ENCODE data around the gene RAB1A. TPM values are rescaled to one million over a fixed set of nuclear protein-coding genes. Genes with fewer than 3 reads are reported as not detected.
A peak's percentile ranks its signal among the peaks of the same experiment; 100 is the strongest.

The RAB1A gene
- total and polyA plus RNA-seq, 10 of the 15 experiments (the other 5 are each of a cell fraction or from before 2014, with no cell fraction given): 48.9 to 171 (median 83.4) TPM

DNA sequence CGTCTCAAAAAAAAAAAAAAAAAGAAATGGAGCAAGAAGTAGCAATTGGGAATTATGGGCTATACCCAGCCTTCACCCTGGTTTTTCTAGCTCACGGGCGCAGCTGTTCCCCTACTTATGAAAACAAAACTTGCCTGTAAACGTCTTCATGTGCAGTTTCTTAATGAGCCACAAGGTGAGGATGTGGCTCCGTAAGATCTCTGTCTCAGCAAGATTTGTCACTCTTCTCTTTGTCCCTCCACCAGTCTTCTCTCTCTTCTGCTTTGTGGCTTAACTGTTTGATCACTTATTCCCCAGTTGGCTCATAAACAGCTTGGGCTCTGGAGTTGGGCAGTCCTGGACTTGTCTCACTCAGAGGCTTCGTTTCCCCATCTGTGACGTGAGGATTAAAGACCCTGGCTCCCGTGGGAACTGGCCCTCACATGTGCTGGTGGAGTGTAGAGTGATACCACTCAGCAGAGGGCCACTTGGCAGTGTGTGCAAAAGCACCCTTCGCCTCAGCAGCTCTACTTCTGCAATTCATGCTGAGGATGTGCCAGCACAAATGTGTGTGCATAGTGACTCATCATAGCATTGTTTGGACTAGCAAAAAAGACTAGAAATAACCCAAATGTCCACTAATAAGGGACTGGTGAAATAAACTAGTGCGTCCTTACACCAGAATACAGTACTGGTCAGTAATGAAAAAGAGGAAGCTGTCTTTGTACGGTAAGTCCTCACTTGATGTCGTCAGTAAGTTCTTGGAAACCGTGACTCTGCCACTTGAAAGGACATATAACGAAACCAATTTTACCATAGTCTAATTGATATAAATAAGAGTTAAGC is 65.0 kb downstream of the RAB1A start:
- in situ Hi-C loops (cut with MboI): loop anchor here (10.0 kb wide), 1 partner anchor 100 kb away; no protein-coding TSS in a partner anchor
- no peaks in the 10 kb centered on the region; the same call in 1 of the 2 replicates for H3K79me2 ChIP-seq (ENCODE audit: control insufficient read depth, insufficient read depth, low read length)
- peak; percentile 92 for FAIRE-seq
- TF ChIP-seq SUZ12 (IDR thresholded peaks at IDR 0.05; ENCODE audit: unreplicated experiment) (no peak), NFXL1 (IDR thresholded peaks at IDR 0.05; ENCODE audit: borderline replicate concordance) (no peak), MXI1 (IDR thresholded peaks at IDR 0.05; ENCODE audit: low read depth, low read length) (peak; percentile 36; the same call in 1 of the 2 replicates), TAF1 (IDR thresholded peaks at IDR 0.05; ENCODE audit: borderline replicate concordance, low read depth, low read length) (no peak), SMAD5 (IDR thresholded peaks at IDR 0.05; ENCODE audit: low read depth) (no peak), PML (IDR thresholded peaks at IDR 0.05; ENCODE audit: low read length) (no peak), CREB1 (IDR thresholded peaks at IDR 0.05; ENCODE audit: low read depth) (peak; percentile 48; the same call in 1 of the 2 replicates), ZNF24 (IDR thresholded peaks at IDR 0.05) (peak; percentile 62; the same call in 1 of the 2 replicates), ZNF207 (IDR thresholded peaks at IDR 0.05; ENCODE audit: borderline replicate concordance) (peak; percentile 64; the same call in 1 of the 2 replicates), YBX1 (IDR thresholded peaks at IDR 0.05) (no peak), BCL11A (IDR thresholded peaks at IDR 0.05; ENCODE audit: low read depth, low read length) (peak; percentile 21; the same call in 1 of the 2 replicates), SREBF1 (IDR thresholded peaks at IDR 0.05; ENCODE audit: low read length) (0 out of 2 replicates have a peak, but pooled peaks have one; percentile 23), ZNF384 (IDR thresholded peaks at IDR 0.05; ENCODE audit: borderline replicate concordance, low read depth, low read length) (no peak), CBX5 (IDR thresholded peaks at IDR 0.05; ENCODE audit: low read depth) (no peak), SMARCA5 (IDR thresholded peaks at IDR 0.05) (peak; percentile 83), ZNF622 (IDR thresholded peaks at IDR 0.05) (no peak), ESRRA (IDR thresholded peaks at IDR 0.05; ENCODE audit: low read length) (no peak)
- TF ChIP-seq, protein P1, sequence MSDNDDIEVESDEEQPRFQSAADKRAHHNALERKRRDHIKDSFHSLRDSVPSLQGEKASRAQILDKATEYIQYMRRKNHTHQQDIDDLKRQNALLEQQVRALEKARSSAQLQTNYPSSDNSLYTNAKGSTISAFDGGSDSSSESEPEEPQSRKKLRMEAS (IDR thresholded peaks at IDR 0.05; ENCODE audit: low read depth, low read length): no peak
- TF ChIP-seq, protein P2, sequence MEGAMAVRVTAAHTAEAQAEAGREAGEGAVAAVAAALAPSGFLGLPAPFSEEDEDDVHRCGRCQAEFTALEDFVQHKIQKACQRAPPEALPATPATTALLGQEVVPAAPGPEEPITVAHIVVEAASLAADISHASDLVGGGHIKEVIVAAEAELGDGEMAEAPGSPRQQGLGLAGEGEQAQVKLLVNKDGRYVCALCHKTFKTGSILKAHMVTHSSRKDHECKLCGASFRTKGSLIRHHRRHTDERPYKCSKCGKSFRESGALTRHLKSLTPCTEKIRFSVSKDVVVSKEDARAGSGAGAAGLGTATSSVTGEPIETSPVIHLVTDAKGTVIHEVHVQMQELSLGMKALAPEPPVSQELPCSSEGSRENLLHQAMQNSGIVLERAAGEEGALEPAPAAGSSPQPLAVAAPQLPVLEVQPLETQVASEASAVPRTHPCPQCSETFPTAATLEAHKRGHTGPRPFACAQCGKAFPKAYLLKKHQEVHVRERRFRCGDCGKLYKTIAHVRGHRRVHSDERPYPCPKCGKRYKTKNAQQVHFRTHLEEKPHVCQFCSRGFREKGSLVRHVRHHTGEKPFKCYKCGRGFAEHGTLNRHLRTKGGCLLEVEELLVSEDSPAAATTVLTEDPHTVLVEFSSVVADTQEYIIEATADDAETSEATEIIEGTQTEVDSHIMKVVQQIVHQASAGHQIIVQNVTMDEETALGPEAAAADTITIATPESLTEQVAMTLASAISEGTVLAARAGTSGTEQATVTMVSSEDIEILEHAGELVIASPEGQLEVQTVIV (IDR thresholded peaks at IDR 0.05; ENCODE audit: borderline replicate concordance, partially characterized antibody): no peak
- TF ChIP-seq, protein P3, sequence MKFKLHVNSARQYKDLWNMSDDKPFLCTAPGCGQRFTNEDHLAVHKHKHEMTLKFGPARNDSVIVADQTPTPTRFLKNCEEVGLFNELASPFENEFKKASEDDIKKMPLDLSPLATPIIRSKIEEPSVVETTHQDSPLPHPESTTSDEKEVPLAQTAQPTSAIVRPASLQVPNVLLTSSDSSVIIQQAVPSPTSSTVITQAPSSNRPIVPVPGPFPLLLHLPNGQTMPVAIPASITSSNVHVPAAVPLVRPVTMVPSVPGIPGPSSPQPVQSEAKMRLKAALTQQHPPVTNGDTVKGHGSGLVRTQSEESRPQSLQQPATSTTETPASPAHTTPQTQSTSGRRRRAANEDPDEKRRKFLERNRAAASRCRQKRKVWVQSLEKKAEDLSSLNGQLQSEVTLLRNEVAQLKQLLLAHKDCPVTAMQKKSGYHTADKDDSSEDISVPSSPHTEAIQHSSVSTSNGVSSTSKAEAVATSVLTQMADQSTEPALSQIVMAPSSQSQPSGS (IDR thresholded peaks at IDR 0.05; ENCODE audit: low read length): 0 out of 2 replicates have a peak, but pooled peaks have one; percentile 9

More for the DNA sequence above, 65.0 kb downstream of the RAB1A start:
- 6% methylated on average over 13 of the region's 14 CpGs for WGBS (ENCODE audit: insufficient coverage, insufficient replicate concordance, low lambda C conversion rate, missing lambda C conversion rate)
- ChIA-PET RAD21 (ENCODE audit: unreplicated experiment) (interaction anchor here (0.6 to 2.6 kb wide), 45 partner anchors 9 to 734 kb away, joined by 3 to 58 read pairs (median 4); partner anchors contain the start of genes ACTR2, CEP68 and RAB1A), POLR2A (interaction anchor here (0.5 to 1.9 kb wide), 13 partner anchors 10 to 438 kb away, joined by 3 to 14 read pairs (median 4); partner anchors contain the start of genes ACTR2, CEP68 and RAB1A), CTCF (interaction anchor here (0.6 to 5.7 kb wide), 73 partner anchors 7 to 1373 kb away, joined by 3 to 117 read pairs (median 5); partner anchors contain the start of genes CEP68 and RAB1A), SMC1A (ENCODE audit: uncharacterized antibody, unreplicated experiment) (interaction anchor here (0.5 to 3.0 kb wide), 58 partner anchors 9 to 651 kb away, joined by 3 to 56 read pairs (median 3); partner anchors contain the start of genes CEP68 and RAB1A)
- no TSS peak for BruUV-seq (replicated peaks)
- Histone ChIP-seq H3K4me2 (ENCODE audit: control insufficient read depth, insufficient read depth) (peak overlapping the region; percentile 72), H3K27ac (ENCODE audit: control insufficient read depth, insufficient read depth) (peak overlapping the region; percentile 53; the same call in 1 of the 2 replicates), H3K9me3 (replicated peaks; ENCODE audit: control insufficient read depth, insufficient read depth, low read length) (no peaks in the 10 kb centered on the region), H3K9ac (ENCODE audit: control insufficient read depth, insufficient read depth, low read length) (no peak overlapping the region), H3K27me3 (replicated peaks in 1 of 2; ENCODE audit: control insufficient read depth in 2 of 2, insufficient read depth in 2 of 2, low read length in 1 of 2) (no peaks in the 10 kb centered on the region), H3K4me1 (ENCODE audit: control insufficient read depth, insufficient read depth, low read length) (peaks cover 12% of the 10 kb centered on the region), H4K20me1 (ENCODE audit: control insufficient read depth, insufficient read depth) (no peaks in the 10 kb centered on the region), H3K36me3 (ENCODE audit: control insufficient read depth in 2 of 2, insufficient read depth in 2 of 2, low read length in 1 of 2) (no peaks in the 10 kb centered on the region; a peak in 2 of 4 replicates), H3K4me3 (peak overlapping the region; percentile 35; the same call in 1 of the 2 replicates), H2AFZ (ENCODE audit: control insufficient read depth, low read depth, low read length) (peak overlapping the region; percentile 75)
- DNase-seq (ENCODE audit: low read depth, low spot score): peak; percentile 86
- ATAC-seq: peak; percentile 89
- intact Hi-C loops (cut with micrococcal nuclease; ENCODE audit: unreplicated experiment): loop anchor here (1.0 to 10.0 kb wide), 6 partner anchors 66 to 508 kb away; partner anchors contain the start of genes RAB1A and SPRED2

Data from GM12878 (cell line).